ENCODE data around the gene TOM1.

TOM1 gene

DNA sequence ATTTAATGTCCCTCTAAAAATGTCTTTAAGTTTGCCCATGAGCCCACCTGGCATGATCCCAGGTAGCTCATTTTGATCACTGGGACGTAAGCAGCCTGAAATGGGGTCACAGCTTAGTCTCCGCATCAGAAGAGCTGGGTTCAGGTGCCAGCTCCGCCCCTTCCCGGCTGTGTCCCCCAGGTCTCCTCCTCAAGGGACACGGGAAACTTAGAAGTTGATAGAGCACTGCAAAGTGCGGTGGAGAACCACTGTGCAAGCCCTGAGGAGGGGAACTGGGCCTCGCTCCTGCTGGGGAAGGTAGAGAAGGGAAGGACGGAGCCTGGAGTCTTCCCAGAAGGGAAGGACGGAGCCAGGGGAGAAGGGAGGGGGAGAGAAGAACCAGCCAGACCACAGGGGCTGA, 7.7 kb downstream of the TOM1 start:
- DNase-seq (ENCODE audit: low spot score) = no peak

DNA sequence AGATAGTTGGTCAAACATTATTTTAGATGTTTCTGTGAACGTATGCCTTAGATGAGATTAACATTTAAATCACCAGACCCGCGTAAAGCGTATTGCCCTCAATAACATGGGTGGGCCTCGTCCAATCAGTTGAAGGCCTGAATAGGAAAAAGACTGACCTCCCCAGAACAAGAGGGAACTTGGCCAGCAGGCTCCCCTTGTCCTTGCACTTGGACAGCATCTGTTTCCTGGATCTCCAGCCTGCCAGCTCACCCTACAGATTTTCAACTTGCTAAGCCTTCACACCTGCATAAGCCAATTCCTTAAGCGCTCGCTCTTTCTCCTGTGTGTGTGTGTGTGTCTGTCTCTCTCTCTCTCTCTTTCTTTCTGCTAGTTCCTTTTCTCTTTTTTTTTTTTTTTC, 8.2 kb downstream of the TOM1 start:
- no peak for DNase-seq (ENCODE audit: low spot score)

DNA sequence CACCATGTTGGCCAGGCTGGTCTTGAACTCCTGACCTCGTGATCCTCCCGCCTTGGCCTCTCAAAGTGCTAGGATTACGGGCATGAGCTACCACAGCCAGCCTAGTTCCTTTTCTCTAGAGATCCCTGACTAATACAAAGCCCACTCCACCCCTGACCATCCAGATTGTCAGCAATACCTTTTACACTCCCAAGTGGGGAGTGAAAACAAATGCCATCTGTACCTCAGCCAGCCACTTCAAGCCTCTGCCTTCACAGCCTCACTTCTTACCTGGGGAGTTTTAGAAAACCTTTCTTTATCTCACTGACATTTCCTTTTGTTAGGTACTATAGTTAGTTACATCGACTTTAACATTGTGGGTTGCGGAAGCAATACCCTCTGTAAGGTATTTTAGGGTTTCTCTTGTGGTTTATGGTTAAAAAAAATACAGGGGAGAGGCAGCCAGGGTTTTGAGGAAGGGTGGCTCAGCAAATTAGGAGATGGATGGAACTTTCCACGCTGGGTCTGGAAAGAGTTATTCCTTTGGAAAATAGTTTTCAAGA, 8.9 kb downstream of the TOM1 start:
- no peak for DNase-seq (ENCODE audit: low spot score)

DNA sequence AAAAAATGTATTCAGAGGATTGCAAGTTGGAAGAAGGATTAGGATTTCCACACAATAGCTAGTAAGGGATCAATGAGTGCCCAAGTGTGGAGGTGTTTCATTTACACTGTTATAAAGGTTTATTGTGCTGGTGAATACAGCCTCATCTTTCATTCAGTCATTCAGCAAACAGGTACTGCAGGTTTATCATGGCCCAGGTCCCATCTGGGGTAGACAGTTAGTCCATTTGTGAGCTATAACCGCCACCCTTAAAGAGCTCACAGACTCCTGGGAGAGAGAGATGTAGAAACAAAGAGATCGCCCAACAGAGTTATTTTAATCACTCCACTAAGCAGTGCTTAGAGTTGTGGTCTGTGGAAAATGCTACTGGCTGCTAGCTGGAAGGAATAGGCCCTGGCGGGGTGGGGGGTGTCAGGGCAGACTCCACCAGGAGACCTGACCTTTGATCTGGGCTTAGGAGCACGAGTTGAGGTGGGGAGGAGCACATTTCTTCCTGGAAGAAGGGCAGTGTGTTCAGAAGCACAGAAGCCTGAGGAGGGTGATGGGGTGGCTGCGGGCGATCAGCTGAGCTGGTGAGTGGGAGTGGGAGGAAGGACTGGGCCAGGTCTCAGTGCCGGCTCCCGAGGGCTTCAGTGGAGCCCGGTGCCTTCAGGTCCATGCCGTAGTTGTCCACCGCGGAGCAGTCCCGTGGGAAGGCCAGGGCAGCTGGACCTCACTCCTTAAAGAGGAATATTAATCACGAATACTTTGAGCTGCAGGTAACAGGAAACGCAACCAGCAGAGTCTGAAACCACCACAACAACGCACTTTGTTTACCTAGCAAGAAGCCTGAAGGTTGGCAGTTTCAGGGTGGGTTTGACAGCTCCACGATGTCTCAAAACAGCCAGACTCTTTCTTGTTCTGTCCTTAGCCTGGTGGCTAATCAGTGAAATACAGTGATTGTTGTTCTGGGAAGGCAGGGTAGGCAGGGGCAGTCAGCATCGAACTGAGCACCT, 11.2 kb downstream of the TOM1 start:
- no peak for DNase-seq (ENCODE audit: low spot score)

DNA sequence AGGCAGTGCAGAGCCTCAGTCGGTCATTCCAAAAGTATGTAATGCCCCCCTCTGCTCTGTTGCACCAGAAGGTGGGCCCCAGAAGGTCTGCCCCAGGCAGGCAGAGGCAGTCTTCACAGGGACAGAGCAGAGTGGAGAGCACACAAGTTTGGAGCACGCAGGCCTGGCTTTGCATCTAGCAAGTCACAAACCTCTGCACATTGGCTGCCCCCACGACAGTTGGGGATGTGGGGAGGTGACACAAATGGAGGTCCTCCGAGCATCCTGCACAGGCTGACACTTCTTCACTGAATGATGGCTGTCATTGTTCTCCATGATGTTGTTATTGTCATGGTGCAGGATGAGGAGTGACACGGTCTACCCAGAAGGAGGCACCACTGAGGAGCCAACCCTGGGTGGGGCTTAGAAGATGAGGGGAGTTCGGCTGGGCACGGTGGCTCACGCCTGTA, 11.9 kb downstream of the TOM1 start:
- DNase-seq (ENCODE audit: low spot score) = no peak

DNA sequence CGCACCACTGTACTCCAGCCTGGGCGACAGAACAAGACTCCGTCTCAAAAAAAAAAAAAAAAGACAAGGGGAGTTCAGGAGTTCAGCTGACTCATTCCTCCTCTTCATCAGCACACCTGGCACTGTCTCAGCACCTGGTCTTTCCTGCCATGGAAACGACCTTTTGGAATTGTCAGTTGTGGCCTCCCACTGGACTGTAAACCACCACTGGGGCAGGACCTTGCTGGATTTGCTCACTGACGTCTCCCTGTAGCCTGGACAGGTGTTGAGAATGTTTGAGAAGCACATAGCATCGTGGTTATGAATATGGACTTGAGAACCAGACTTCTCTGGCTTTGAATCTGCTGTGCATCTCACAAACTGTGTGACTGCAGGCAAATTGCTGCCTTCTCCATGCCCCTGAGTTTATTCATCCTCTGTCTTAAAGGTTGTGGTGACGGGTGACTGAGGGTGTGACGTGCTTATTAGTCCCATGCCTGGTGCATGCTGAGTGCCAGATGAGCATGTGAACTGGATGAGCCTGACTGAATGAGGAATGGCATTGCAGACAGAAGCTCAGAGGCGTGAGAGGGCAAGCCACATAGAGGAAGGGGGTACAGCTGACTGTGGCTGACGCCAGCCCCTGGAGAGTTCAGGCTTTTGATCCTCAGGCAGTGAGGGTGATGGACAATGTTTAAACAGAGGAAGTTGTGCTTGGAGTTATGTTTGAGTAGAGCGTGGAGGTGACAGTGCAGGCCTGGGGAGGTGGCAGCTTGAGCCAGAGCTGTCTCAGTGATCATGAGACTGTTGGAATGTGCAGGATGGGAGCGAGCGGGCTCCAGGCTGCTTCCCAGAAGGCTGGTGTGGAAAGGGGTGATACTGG, 12.7 kb downstream of the TOM1 start:
- DNase-seq (ENCODE audit: low spot score) = peak; percentile 59

DNA sequence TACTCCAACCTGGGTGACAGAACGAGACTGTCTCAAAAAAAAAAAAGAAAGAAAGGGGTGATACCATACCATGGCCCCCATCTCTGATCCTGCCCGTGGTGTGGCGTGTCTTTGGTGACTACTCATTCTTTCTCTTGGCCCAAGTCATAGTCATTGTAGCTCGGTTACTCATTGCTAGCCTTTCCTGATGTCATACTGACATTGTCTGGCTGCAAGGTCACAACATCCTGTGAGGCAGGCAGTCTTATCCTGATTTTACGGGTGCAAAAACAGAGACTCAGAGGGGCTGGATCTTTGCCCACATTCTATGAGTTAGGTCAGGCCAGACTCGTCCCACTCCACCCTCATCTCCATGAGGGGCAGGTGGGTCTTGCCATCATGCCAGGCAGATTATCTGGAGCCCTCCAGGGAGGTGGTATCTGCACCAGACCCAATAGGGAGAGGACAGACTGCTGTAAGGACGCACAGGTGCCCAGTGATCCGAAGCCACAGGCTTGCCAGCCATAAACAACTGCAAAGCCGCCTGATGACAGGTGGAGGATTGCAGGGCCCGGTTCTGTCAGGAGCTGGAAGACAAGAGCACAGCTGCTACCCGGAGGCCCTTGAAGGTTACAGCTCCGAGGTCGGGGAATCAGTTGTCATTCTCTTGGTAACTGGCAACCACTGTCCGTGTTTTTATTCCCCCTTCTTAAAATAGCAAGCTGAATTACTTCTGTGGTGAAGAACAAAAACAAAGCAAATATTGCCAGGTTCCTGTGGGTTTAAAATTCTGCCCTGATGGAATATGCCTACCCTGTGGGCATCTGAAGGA, 13.8 kb downstream of the TOM1 start:
- DNase-seq (ENCODE audit: low spot score) = peak; percentile 81

DNA sequence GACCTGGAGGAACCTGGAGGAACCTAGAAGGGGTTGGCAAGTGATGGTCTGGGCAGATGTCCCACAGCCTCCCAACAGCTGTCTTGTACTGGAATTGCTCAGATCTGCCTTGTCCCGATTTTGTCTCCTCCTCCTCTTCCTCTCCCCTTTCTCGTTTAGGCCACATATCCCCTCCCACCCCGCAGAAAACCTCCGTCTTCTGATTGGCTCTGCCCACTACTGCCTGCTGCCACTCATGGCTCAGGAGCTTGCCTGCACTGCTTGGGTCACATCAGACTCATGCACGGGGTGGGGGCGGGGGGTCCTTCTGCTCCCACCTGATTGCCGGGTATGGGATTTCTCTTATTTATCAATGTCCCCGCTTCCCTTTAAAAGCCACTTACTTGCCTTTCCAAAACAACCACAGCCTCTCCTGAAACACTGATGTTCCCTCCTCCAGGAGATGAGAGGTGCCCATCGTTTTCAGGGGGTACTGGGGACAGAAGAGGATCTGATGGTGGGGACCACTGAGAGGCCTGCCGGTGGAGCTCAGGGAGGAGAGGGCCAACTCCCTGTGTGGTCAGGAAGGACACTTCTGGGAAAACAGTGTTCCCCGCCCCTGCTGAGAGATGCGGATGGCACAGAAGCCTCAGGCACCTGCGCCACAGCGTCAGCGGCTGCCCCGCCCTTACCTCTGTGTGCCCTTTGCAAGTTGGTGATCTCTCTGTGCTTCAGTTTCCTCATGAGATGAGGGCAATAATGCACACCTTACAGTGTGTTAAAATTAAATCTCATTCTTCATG, 14.7 kb downstream of the TOM1 start:
- DNase-seq (ENCODE audit: low spot score) = no peak

DNA sequence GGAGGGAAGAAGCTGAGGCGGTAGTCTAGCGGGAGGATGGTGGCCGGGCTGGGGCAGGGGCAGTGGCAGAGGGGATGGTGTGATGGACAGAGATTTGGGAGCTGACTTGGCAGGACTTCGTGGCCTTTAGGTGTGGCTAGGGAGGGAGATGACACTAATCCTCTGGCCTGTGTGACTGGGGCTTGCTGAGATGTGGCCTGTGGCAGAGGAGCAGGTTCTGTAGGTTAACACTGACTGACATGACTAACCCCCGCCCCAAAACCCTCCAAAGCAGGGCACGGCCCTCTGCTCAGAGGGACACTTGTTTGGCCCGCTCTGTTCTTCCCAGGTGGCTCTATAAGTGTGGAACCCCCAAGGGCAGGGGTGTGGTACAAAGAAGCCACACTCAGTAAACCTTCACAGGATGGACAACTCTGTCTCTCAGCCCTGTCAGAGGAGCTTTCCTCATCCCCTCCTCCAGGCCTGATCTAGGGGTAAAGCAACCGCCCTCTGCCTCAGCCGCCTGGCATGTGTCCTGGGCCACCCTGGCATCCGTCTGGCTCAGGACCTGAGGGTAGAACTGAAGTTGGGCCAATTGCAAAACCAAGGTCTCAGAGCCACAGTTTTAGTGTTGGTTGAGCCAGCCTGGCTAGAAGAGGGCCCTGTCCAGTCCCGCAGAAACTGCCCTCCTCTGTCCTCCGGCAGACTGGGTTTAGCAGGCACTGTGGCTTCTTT, 15.6 kb downstream of the TOM1 start:
- DNase-seq (ENCODE audit: low spot score) = no peak

DNA sequence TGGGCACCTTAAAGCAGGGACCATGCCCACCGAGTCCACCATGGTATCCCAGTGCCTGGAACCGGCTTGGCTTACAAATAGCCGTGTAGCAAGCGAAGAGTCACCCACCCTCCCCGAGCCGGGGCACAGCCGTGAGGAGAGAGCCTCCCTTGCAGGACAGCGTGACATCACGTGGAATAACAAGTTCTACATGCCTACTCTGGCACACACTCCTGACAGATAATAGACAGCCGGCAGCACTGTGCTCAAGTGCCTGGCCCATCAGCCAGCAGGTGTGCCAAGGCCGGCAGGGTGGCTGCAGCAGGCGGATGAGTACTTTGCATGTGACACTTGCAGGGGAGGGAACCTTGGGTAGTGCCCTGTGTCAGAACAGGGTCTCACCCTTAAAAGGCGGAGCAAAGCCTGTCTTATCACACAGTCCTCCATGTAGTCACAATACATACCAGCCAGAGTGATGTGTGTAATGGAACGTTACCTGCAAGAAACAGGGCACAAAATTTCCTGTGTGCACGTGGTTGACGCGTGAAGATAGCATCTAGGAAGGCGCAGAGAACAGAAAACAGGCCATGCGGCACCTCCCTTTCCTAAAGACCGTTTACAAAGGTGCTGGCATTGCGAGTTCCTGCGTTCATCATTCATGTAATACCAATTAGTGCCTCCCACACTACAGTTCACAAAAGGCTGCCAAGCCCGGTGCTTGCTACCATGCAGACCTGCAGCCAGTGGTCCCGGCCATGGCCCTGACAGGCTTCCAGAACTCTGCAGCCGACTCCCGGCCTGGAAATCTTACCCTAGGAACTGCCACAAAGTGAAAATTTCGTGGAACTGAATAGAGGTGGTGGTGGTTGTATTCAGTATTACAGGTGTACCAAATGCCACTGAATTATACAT, 16.4 kb downstream of the TOM1 start:
- DNase-seq (ENCODE audit: low spot score) = no peak

DNA sequence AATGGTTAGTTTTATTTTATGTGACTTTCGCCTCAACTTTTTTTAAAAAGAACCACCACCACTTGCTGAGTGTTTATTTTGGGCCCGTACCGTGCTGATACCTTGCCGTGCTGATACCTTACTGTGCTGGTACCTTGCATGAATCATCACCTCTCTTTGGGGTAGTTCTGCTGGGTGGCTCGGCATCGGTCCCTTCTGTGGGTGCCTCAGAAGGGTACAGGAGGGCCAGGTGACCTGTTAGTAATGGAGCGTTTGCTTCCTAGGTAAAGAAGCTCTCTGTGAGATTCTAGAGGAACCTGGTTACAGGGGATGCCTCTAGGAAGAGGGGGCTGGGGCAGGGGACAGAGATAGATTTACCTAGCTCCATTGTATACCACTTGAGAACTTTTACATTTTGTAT, 17.1 kb downstream of the TOM1 start:
- no peak for DNase-seq (ENCODE audit: low spot score)

DNA sequence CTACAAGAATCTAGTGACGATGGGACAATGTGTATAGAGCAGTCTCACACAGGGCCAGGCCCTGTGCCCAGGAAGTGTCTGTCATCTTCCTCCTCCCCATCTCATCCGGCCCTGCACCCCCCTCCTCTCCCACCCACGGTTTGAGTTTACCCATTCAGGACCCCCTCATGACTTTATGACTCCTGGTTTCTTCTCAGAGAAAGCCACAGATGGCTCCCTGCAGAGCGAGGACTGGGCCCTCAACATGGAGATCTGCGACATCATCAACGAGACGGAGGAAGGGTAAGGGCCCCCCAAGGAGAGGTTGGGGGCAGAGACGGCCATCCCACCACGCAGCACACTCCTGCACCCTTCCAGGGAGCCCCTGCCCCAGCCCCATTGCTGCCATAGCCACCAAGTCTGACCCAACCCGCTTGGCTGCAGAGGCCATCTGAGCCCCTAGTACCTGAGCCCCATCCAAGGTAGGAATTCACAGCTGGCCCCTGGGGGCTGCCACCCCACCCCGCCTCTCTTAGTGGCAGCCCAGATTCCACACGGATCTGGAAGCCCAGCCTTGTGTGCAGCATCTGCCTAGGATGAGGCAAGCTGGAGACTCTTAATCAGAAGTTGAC, 18.1 kb downstream of the TOM1 start:
- DNase-seq (ENCODE audit: low spot score) = no peak

DNA sequence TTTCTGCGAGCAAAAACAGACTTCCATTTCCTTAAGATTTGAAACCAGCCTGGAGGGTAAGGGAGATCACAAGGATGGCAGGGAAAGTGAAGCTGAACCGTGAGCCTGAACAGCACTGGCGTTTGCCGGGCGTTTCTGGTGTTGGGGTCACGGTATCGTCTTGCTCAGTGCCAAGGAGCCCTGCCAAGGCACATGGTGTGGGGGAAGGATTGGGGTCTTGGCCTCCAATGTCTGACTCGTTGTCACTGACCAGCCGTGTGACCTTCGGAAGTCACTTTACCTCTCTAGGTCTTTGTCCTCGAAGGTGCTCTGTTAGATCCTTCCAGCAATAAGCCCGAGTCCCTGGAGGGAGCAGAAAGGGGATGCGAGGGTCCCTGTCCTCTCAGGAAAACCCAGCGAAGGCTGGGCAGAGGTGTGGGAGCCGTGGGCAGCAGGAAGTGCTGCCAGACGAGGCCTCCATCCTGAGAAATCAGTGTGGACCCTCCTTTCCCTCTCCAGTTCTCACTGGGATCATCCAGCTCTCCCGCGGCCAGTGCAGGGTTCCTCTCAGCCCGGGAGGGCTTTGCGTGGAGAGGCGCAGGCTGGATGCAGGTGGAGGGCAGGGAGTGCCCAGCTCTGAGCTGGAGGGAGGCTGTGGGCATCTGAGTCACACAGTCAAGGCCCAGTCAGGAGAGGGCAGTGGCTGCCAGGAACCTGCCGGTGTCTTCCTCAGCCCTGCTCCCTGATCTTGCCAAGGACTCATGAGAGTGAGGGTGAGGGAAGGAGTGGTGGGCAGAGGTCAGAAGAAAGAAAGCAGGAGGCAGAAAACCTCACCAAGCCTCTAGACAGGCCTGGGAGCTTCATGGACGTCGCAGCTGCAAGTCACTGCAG, 18.9 kb downstream of the TOM1 start:
- no peak for DNase-seq (ENCODE audit: low spot score)

DNA sequence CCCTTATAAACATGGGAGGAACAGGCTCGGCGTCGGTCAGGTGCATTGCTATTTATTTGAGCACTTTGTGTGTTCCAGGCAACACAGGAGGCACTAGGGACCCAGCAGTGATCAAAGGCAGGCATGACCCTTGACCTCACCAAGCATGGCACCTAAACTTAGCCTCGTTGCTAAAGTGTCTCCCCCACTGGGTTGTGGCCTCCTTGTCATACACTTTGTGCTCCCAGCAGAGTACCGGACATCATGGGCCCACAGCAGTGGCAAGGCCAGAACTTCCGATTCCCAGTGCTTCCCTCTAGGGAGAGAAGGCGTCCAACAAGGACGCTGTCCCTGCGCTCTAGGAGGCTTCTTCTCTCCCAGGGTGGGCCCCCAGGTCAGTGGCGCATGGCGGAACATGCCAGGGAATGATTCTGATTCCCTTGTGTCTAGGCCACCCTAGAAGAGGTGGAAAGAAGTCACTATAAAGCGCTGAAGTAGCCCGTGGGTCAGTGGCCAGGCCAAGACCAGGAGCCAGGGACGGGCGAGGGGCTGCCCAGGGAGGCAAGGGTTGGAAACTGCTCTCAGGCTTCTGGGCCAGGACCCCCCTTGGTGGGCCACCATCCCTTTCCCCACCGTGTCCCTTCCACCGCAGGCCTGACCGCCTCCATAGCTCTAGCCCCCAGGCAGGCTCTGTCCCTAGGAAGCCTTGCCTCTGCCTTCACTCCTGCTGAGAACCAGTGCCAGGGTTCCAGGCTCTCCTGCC, 19.7 kb downstream of the TOM1 start:
- DNase-seq (ENCODE audit: low spot score) = no peak

DNA sequence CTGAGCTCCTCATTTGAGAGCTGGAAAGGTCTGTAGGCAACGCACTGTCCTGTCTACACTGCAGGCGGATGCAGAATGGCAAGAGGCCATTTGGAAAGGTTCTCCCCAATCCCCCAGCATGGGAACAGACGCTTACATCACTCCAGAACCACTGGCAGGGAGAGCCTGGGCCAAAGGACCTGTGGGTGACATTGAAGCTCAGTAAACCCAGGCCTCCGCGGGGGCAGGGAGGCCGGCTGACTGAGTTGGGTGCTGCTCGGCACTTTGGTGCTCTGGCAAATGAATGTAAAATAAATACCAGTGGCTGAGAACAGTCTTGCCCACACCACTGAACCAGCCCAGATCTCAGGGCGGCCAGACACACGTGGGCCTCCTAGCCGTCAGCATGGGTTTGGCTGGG, 22.4 kb downstream of the TOM1 start:
- DNase-seq (ENCODE audit: low spot score) = no peak

DNA sequence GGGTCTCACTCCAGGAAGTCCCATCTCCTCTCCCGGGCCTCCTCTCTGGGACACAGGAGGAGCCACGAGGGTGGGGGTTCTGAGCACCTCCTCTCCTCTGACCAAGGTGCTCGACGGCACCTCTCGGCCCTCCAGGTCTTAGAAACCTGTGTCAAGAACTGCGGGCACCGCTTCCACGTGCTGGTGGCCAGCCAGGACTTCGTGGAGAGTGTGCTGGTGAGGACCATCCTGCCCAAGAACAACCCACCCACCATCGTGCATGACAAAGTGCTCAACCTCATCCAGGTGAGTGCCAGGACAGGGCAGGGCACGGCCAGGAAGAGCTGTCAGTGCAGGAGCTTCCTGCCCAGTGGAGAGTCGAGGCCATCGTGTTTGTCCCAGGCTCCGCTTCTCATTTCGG, 23.2 kb downstream of the TOM1 start:
- DNase-seq (ENCODE audit: low spot score) = no peak

DNA sequence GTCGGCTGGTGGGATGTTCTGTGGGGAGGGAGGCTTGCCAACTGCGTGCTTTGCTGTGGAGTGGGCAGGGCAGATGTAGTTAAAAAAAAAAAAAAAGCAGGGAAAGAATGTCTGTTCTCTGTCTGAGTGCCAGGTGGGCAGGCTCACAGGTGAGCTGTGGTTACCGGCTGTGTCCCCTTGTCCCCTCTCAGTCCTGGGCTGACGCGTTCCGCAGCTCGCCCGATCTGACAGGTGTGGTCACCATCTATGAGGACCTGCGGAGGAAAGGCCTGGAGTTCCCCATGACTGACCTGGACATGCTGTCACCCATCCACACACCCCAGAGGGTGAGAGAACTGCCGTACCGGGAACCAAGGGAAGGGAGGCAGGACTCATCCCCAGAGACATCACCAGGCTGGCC, 23.6 kb downstream of the TOM1 start:
- DNase-seq (ENCODE audit: low spot score) = no peak

Data from GM03348 (cell line).